GM19351 (cell line): Measurements from ENCODE around the gene SYNE1.
A peak's percentile ranks its signal among the peaks of the same experiment; 100 is the strongest.

Experiments used
- ATAC-seq: cut with Tn5 transposase; IDR thresholded peaks from one replicate; pipeline ENCODE4 v1.9.1; 2021; ENCODE audit warnings: mild to moderate bottlenecking, moderate library complexity; ENCODE audit not compliant: unreplicated experiment

SYNE1 gene

GRCh38 chr6:152244998-152245630 lies 392.0 kb downstream of the SYNE1 start:
- ATAC-seq = no peak

GRCh38 chr6:152241013-152241766 lies 396.0 kb downstream of the SYNE1 start:
- ATAC-seq = no peak

DNA sequence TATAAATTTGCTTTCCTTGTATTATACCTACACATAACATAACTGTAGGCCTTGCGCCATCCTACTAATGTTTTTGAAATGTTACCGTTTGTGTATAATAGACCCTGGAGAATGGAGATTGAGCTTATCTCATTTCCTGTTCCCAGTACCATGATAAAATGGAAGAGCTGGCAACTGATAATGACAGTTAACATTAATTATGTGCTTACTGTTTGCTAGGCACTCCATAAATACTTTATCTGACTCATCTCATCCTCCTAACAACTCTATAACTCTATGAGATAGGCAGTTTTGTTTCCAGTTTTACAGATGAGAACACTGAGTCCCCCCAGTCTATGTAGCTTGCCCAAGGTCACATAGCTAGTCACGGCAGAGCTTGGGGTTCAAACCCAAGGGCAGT lies 396.7 kb downstream of the SYNE1 start:
- ATAC-seq = no peak

- no peak for ATAC-seq
Measured at GRCh38 chr6:152236370-152237097, 400.6 kb downstream of the SYNE1 start.

DNA sequence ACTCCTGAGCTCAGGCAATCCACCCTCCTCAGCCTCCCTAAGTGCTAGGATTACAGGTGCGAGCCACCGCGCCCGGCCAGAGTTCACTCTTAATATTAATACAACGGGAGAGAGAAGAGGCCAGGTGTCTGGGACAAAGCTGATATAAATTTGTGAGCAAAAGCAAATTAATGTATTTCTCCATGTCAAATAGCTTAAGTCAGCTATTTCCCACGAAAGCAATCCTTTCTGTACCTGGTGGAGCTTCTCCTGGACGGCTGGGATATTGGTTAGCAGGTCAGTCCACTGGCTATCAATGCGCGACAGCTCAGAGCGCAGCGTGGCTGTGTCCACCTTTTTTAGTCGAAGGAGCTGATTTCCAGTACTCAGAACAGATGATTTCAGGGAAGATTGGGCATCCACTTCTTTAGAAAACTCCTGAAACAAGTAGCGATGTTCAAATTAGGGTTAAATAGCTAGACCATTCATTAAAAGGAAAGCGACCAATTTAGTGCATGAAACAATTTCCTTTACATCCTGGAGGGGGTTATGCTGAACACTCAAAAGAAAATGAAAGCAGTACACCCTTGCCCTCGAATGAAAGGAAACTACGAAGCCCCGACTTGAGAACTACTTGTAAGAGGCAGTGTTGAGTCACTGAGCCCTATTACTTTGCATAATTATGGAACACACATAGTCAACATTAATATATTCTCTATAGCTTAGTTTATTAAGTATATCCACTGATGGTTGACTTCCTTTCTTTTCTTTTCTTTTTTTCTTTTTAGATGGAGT lies 403.4 kb downstream of the SYNE1 start:
- no peak for ATAC-seq

- no peak for ATAC-seq
Measured at GRCh38 chr6:152232501-152233151, 404.5 kb downstream of the SYNE1 start.

DNA sequence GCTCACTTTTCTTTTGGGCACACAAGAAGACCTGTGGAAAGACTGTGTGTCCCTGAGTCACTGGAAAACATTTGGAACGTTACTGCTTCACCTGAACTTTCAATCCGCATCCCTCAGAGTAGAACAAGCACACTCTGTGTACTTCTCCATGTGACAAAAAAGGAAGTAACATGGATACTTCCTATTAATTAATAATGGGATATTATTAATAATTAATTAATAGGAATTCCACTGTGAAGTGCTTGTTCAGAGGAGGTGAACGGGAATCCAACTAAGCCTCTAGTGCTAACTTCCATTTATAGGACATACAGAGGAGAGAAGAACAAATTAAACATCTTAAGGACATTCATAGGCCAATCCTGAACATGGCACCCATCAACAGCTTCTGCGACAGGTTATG lies 407.8 kb downstream of the SYNE1 start:
- ATAC-seq = no peak

DNA sequence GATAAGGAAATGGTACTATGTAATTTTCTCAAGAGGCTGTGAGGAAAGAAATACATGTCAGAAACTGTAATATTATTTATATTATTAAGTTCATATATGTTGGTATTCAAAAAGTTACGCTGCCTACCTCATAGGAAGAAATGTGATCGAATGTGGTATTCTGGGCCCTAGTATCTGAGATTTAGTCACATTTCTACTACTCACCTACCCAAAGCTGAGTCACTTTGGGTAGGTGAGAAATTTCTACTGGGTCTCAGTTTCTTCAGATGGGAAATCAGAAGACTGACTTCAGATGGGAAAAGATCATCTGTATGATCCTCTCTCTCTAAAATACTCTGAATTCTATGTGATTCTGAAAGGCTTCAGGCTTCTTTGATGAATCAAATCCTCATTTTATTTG lies 411.0 kb downstream of the SYNE1 start:
- no peak for ATAC-seq

- ATAC-seq = no peak
Measured at GRCh38 chr6:152225241-152225934, 411.8 kb downstream of the SYNE1 start.

DNA sequence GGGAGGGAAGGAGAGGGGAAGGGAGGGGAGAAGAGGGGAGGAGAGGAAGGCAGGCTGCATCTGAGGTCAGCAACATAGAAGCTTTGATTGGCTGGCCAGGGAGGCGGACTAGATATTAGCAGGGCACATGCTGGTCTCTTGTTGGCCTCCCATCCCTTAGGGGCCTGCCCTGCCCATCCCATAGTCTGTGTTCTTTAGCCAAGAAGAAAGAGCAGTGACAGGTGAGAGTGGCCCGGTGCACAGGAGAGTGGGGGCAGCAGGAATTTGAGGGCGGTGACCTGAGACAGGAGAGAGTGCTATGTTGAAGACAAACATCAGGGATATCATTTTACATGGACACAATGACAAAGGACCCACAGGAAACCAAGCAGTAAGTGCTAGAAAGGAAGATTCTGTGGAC lies 413.5 kb downstream of the SYNE1 start:
- ATAC-seq = no peak

- ATAC-seq = no peak
Measured at GRCh38 chr6:152221806-152222628, 415.1 kb downstream of the SYNE1 start.

GRCh38 chr6:152220786-152221185 lies 416.4 kb downstream of the SYNE1 start:
- ATAC-seq = no peak

GRCh38 chr6:152218887-152219286 lies 418.3 kb downstream of the SYNE1 start:
- ATAC-seq = no peak

DNA sequence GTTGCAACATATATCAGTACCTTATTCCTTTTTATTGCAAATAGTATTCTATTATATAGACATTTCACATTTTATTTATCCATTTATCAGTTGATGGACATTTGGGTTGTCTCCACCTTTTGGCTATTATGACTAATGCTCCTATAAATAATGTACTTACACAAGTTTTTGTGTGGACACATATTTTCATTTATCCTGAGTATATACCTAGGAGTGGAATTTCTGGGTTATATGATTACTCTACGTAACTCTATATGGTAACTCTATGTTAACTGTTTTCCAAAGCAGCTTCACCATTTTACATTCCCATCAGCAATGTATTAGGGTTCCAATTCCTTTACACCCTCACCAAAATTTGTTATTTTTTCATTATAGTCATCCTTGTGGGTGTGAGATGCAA lies 424.7 kb downstream of the SYNE1 start:
- no peak for ATAC-seq

- no peak for ATAC-seq
Measured at GRCh38 chr6:152209211-152209610, 428.0 kb downstream of the SYNE1 start.

GRCh38 chr6:152207915-152208714 lies 429.0 kb downstream of the SYNE1 start:
- no peak for ATAC-seq

- peak; percentile 47 for ATAC-seq
Measured at GRCh38 chr6:152206072-152206818, 430.9 kb downstream of the SYNE1 start.

DNA sequence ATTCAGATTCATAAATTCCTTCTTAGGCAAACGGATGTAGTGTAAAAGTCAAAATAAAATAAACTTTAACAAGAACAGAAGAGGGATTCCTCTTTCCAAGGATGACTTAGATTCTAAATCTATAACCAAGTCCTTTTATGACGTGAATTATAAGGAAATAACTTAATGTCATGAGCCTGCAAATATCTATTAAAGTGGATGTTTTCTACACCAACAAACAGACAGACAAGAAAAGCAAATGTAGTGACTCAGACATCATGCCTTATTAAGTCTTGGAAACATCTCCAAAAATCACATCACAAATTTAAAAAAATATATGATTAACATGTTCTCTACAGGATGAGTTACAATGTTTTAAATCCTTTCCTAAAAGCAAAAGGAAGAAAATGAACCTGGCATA lies 432.6 kb downstream of the SYNE1 start:
- ATAC-seq = no peak
